OCI-LY7 (cell line): ENCODE measurements around the gene ELAVL4. TPM values are rescaled to one million over a fixed set of nuclear protein-coding genes. Genes with fewer than 3 reads are reported as not detected.

Experiments
- BruUV-seq: library from RNA; stranded (reverse); fragments of 400-500 nt; replicated peaks from 2 replicates; lab custom pipeline; 2021; lab: Mats Ljungman, UMichigan
- CTCF ChIA-PET: fragments of 300-600 bp; sonication (Branson Sonifier 250); formaldehyde crosslinking; loops from one replicate; lab custom pipeline; 2022; ENCODE audit warnings: antibody characterized with exemption; ENCODE audit not compliant: unreplicated experiment; lab: Charles Lee
- POLR2A ChIA-PET: fragments of 300-600 bp; sonication (Branson Sonifier 250); formaldehyde crosslinking; loops from one replicate; lab custom pipeline; 2022; ENCODE audit warnings: antibody characterized with exemption; lab: Charles Lee
- DNase-seq: peaks from one replicate; pipeline ENCODE4 v3.0.0-alpha.2; 2015; ENCODE audit warnings: low spot score
- H2AFZ ChIP-seq: fragments of 200-600 bp; sonication (generic), shearing (Covaris generic); 2 replicates; pipeline ENCODE4 v1.6.1; 2014; ENCODE audit warnings: mild to moderate bottlenecking, antibody characterized with exemption, low read length, moderate library complexity
- H3K27ac ChIP-seq: fragments of 200-600 bp; sonication (generic); 2 replicates; pipeline ENCODE4 v1.5.1; 2014; ENCODE audit warnings: mixed run types, low read depth, mild to moderate bottlenecking, moderate library complexity, low read length, inconsistent platforms; ENCODE audit not compliant: poor library complexity, severe bottlenecking
- H3K36me3 ChIP-seq: fragments of 200-600 bp; sonication (generic); 2 replicates; pipeline ENCODE4 v1.6.1; 2014; ENCODE audit warnings: mild to moderate bottlenecking, antibody characterized with exemption, low read length, moderate library complexity, mixed read lengths; ENCODE audit not compliant: insufficient read depth
- H3K4me1 ChIP-seq: fragments of 200-600 bp; sonication (generic); 2 replicates; pipeline ENCODE4 v1.5.1; 2014; ENCODE audit warnings: mild to moderate bottlenecking, low read length; ENCODE audit not compliant: insufficient read depth, poor library complexity, severe bottlenecking
- H3K4me2 ChIP-seq: fragments of 200-600 bp; sonication (generic); 2 replicates; pipeline ENCODE4 v1.6.1; 2014; ENCODE audit warnings: mild to moderate bottlenecking, low read length
- H3K4me3 ChIP-seq: fragments of 200-600 bp; sonication (generic); 2 replicates; pipeline ENCODE4 v1.5.1; 2014; ENCODE audit warnings: mild to moderate bottlenecking, low read depth, low read length; ENCODE audit not compliant: poor library complexity, severe bottlenecking
- H3K79me2 ChIP-seq: fragments of 200-600 bp; sonication (generic); 2 replicates; pipeline ENCODE4 v1.6.1; 2016; ENCODE audit warnings: low read depth, mild to moderate bottlenecking, low read length, moderate library complexity, mixed read lengths; ENCODE audit not compliant: insufficient read depth
- H3K9me2 ChIP-seq: fragments of 200-600 bp; sonication (generic); 2 replicates; pipeline ENCODE4 v1.6.1; 2016; ENCODE audit warnings: mild to moderate bottlenecking, low read length, mixed read lengths; ENCODE audit not compliant: insufficient read depth
- H3K9me3 ChIP-seq: fragments of 200-600 bp; sonication (generic); 2 replicates; pipeline ENCODE4 v1.6.1; 2014; ENCODE audit warnings: mild to moderate bottlenecking, mixed run types, low read length, mixed read lengths
- H4K20me1 ChIP-seq: fragments of 200-600 bp; sonication (generic); 2 replicates; pipeline ENCODE4 v1.6.1; 2014; ENCODE audit warnings: mild to moderate bottlenecking, antibody characterized with exemption, low read length, moderate library complexity, mixed read lengths; ENCODE audit not compliant: insufficient read depth
- EZH2phosphoT487 ChIP-seq: fragments of 200-600 bp; sonication (generic); IDR thresholded peaks from 2 replicates; pipeline ENCODE4 v1.6.1; 2018; ENCODE audit warnings: low read depth, borderline replicate concordance, mild to moderate bottlenecking, mixed run types, antibody characterized with exemption, low read length, moderate library complexity, mixed read lengths
- intact Hi-C: fragments of 100-400 bp; cut with micrococcal nuclease; formaldehyde crosslinking; loops from one replicate; pipeline ENCODE4 v1.10.0; 2022; ENCODE audit not compliant: unreplicated experiment
- total RNA-seq, 2 experiments: library from RNA; depleted of rRNA in 1 of 2; stranded (reverse); fragments of >200 nt in 1 of 2; shearing (Covaris generic) in 1 of 2; gene quantifications; 2 replicates each; pipeline ENCODE4 v1.2.3, GENCODE V29; 2014 to 2022
- TF ChIP-seq, protein P1 (sequence below): fragments of 200-600 bp; sonication (generic); conservative IDR thresholded peaks from 2 replicates; pipeline ENCODE4 v1.5.1; 2014; ENCODE audit warnings: mild to moderate bottlenecking, antibody characterized with exemption, low read length, moderate library complexity, mixed read lengths

ELAVL4 gene
- total RNA-seq, 2 experiments from 2014 or later, result not detected

DNA sequence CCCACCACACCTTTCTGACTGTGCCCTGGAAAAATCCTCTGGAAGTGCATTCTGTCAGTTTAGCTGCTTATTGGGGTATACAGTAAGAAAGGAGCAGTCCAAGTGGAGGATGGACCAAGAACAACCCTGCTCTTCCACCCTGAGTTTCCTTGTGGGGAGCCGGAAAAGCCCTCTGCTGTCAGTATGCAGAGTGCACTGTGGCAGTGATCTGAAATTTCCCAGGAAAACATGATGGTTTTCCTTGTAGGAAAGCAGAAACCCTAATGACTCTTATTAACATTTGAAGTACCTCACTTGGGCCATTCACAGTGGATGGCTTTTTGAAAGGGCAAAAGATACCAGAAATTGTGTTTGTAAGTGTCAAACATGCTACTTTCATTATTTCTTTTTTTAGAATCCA is 20.5 kb downstream of the ELAVL4 start:
- ChIA-PET POLR2A (no interaction called here), CTCF (no interaction called here)
- intact Hi-C loops, result no loop called here
- Histone ChIP-seq H3K4me1 (no peaks in the 10 kb centered on the region), H4K20me1 (no peaks in the 10 kb centered on the region), H3K4me2 (no peak overlapping the region), H3K36me3 (no peaks in the 10 kb centered on the region), H3K9me3 (no peaks in the 10 kb centered on the region), H3K27ac (no peak overlapping the region), H2AFZ (no peak overlapping the region), H3K4me3 (no peak overlapping the region), H3K79me2 (no peaks in the 10 kb centered on the region), H3K9me2 (no peaks in the 10 kb centered on the region)
- BruUV-seq, result no TSS peak
- TF ChIP-seq EZH2phosphoT487, result no peak
- TF ChIP-seq, protein P1, sequence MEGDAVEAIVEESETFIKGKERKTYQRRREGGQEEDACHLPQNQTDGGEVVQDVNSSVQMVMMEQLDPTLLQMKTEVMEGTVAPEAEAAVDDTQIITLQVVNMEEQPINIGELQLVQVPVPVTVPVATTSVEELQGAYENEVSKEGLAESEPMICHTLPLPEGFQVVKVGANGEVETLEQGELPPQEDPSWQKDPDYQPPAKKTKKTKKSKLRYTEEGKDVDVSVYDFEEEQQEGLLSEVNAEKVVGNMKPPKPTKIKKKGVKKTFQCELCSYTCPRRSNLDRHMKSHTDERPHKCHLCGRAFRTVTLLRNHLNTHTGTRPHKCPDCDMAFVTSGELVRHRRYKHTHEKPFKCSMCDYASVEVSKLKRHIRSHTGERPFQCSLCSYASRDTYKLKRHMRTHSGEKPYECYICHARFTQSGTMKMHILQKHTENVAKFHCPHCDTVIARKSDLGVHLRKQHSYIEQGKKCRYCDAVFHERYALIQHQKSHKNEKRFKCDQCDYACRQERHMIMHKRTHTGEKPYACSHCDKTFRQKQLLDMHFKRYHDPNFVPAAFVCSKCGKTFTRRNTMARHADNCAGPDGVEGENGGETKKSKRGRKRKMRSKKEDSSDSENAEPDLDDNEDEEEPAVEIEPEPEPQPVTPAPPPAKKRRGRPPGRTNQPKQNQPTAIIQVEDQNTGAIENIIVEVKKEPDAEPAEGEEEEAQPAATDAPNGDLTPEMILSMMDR, result no peak
- DNase-seq, result no peak

DNA sequence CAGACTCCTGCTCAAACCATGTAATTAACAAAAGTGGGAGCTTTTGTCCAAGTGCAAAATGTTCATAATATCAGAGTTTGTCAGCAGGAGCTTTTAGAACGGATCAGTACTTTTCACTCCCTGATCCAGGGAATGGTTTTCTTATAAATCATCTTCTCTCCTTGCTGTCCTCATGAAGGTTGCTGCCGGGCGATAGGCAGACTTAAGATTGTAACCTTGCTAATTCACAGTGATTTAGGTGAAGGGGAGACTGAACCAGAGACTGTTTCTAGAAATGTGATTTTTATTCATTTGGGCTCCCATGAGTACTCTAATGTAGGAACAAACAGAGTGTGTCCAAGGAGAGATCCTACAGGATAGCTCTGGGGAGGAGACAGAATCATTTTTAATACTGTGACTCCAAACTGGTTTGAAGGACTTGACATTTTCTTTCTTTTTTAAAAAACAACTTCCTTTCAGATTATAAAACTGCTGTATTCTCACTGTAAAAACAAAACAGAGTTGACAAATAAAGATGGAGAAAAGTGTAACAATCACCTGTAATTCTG is 23.7 kb downstream of the ELAVL4 start:
- Histone ChIP-seq H3K4me1 (no peaks in the 10 kb centered on the region), H2AFZ (no peak overlapping the region), H3K27ac (no peak overlapping the region), H3K9me2 (no peaks in the 10 kb centered on the region), H3K4me3 (no peak overlapping the region), H3K36me3 (no peaks in the 10 kb centered on the region), H3K4me2 (no peak overlapping the region), H4K20me1 (no peaks in the 10 kb centered on the region), H3K79me2 (no peaks in the 10 kb centered on the region), H3K9me3 (no peaks in the 10 kb centered on the region)
- CTCF ChIA-PET, result no interaction called here
- intact Hi-C loops, result no loop called here
- no peak for DNase-seq
- TF ChIP-seq, protein P1, result no peak
- no peak for TF ChIP-seq EZH2phosphoT487
- POLR2A ChIA-PET, result no interaction called here
- no TSS peak for BruUV-seq

DNA sequence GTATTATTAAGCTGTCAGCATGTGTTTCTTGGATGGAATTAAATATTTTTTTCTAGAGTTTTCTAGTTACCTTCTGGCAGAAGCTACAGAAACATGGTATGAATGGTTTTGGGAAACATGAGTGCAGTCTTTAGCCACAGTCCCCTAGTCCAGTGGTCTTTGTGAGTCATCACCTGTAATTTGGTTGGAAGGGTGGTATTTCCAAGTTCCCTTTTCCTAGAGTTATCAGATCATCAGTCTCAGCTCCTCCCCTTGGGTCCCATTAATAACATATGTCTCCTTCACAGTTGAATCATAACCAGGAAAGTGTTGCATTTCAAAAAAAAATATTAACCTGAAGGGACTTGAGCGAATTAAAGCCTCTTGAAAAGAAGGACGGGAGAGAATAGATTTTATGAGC is 27.0 kb downstream of the ELAVL4 start:
- H2AFZ ChIP-seq, result no peak overlapping the region
- no peaks in the 10 kb centered on the region for H4K20me1 ChIP-seq
- no peak overlapping the region for H3K4me2 ChIP-seq
- no peaks in the 10 kb centered on the region for H3K9me2 ChIP-seq
- no peaks in the 10 kb centered on the region for H3K4me1 ChIP-seq
- H3K27ac ChIP-seq, result no peak overlapping the region
- ChIA-PET POLR2A (interaction anchor here (0.7 to 1.0 kb wide), 2 partner anchors 10 to 16 kb away, joined by 3 read pairs; no protein-coding TSS in a partner anchor), CTCF (no interaction called here)
- no peaks in the 10 kb centered on the region for H3K79me2 ChIP-seq
- no peak for TF ChIP-seq EZH2phosphoT487
- TF ChIP-seq, protein P1, result no peak
- no TSS peak for BruUV-seq
- intact Hi-C loops, result no loop called here
- no peaks in the 10 kb centered on the region for H3K9me3 ChIP-seq
- no peak overlapping the region for H3K4me3 ChIP-seq
- H3K36me3 ChIP-seq, result no peaks in the 10 kb centered on the region
- no peak for DNase-seq
